HG02610 (cell line): Measurements from ENCODE around the gene RAD51B.

Experiments used
- ATAC-seq: cut with Tn5 transposase; IDR thresholded peaks from one replicate; pipeline ENCODE4 v1.9.1; 2021; ENCODE audit warnings: mild to moderate bottlenecking, moderate library complexity; ENCODE audit not compliant: unreplicated experiment

The RAD51B gene

GRCh38 chr14:67833403-67833802 is 13.8 kb downstream of the RAD51B start:
- no peak for ATAC-seq

- no peak for ATAC-seq
Observed at GRCh38 chr14:67835596-67835995, 16.0 kb downstream of the RAD51B start.

GRCh38 chr14:67837011-67837624 is 17.5 kb downstream of the RAD51B start:
- ATAC-seq = no peak

GRCh38 chr14:67846029-67846610 is 26.5 kb downstream of the RAD51B start:
- no peak for ATAC-seq

GRCh38 chr14:67850066-67850830 is 30.7 kb downstream of the RAD51B start:
- no peak for ATAC-seq

- ATAC-seq = no peak
Observed at GRCh38 chr14:67851785-67852410, 32.3 kb downstream of the RAD51B start.

- ATAC-seq = peak; percentile 82
Observed at GRCh38 chr14:67852926-67853604, 33.5 kb downstream of the RAD51B start.

- peak; percentile 40 for ATAC-seq
Observed at GRCh38 chr14:67853715-67854114, 34.1 kb downstream of the RAD51B start.

GRCh38 chr14:67856827-67857226 is 37.2 kb downstream of the RAD51B start:
- no peak for ATAC-seq

- no peak for ATAC-seq
Observed at GRCh38 chr14:67857778-67858350, 38.3 kb downstream of the RAD51B start.

- ATAC-seq = no peak
Observed at GRCh38 chr14:67859169-67859749, 39.7 kb downstream of the RAD51B start.

- ATAC-seq = no peak
Observed at GRCh38 chr14:67863223-67863622, 43.6 kb downstream of the RAD51B start.

GRCh38 chr14:67875175-67876006 is 55.8 kb downstream of the RAD51B start:
- no peak for ATAC-seq

GRCh38 chr14:67879026-67879425 is 59.4 kb downstream of the RAD51B start:
- no peak for ATAC-seq

- peak; percentile 97 for ATAC-seq
Observed at GRCh38 chr14:67881225-67881624, 61.6 kb downstream of the RAD51B start.

GRCh38 chr14:67882986-67883555 is 63.5 kb downstream of the RAD51B start:
- ATAC-seq = no peak

- ATAC-seq = no peak
Observed at GRCh38 chr14:67883717-67884116, 64.1 kb downstream of the RAD51B start.

GRCh38 chr14:67886191-67886590 is 66.6 kb downstream of the RAD51B start:
- no peak for ATAC-seq

- ATAC-seq = no peak
Observed at GRCh38 chr14:67887478-67887877, 67.9 kb downstream of the RAD51B start.
